GM23338 (cell line): ENCODE data around the gene ART1. TPM values are rescaled to one million over a fixed set of nuclear protein-coding genes. Genes with fewer than 3 reads are reported as not detected.

Experiments
- ATAC-seq: fragments of 200-7000 bp; cut with Tn5 transposase; 3 replicates; pipeline ENCODE4 v1.9.1; 2020
- DNase-seq: peaks from one replicate; pipeline ENCODE4 v3.0.0-alpha.2; 2015; ENCODE audit warnings: low spot score
- H2AFZ ChIP-seq: fragments of 200-600 bp; sonication (generic); 2 replicates; pipeline ENCODE4 v1.8.0; 2016; ENCODE audit warnings: antibody characterized with exemption, mild to moderate bottlenecking, moderate library complexity
- H3F3A ChIP-seq: fragments of 200-600 bp; sonication (generic); replicated peaks from 2 replicates; pipeline ENCODE4 v1.8.0; 2017; ENCODE audit warnings: antibody characterized with exemption, mixed run types, low read depth
- H3K27ac ChIP-seq: fragments of 200-600 bp; sonication (generic); 2 replicates; pipeline ENCODE4 v1.6.1; 2016; ENCODE audit warnings: low read depth
- H3K27me3 ChIP-seq: fragments of 200-600 bp; sonication (generic); 2 replicates; pipeline ENCODE4 v1.8.0; 2016; ENCODE audit warnings: mild to moderate bottlenecking, mixed run types, moderate library complexity; ENCODE audit not compliant: insufficient read depth
- H3K36me3 ChIP-seq: fragments of 200-600 bp; sonication (generic); 2 replicates; pipeline ENCODE4 v1.8.0; 2016; ENCODE audit warnings: mild to moderate bottlenecking; ENCODE audit not compliant: insufficient read depth
- H3K4me1 ChIP-seq: fragments of 200-600 bp; sonication (generic); 2 replicates; pipeline ENCODE4 v1.8.0; 2016; ENCODE audit warnings: mild to moderate bottlenecking, moderate library complexity; ENCODE audit not compliant: insufficient read depth
- H3K4me2 ChIP-seq: fragments of 200-600 bp; sonication (generic); 2 replicates; pipeline ENCODE4 v1.7.1; 2017; ENCODE audit warnings: mixed run types
- H3K4me3 ChIP-seq: fragments of 200-600 bp; sonication (generic); 2 replicates; pipeline ENCODE4 v1.6.1; 2016; ENCODE audit warnings: mixed run types
- H3K79me2 ChIP-seq: fragments of 200-600 bp; sonication (generic); replicated peaks from 2 replicates; pipeline ENCODE4 v1.8.0; 2017; ENCODE audit warnings: mild to moderate bottlenecking; ENCODE audit not compliant: insufficient read depth
- H3K9me2 ChIP-seq: fragments of 200-600 bp; sonication (generic); 2 replicates; pipeline ENCODE4 v1.8.0; 2017; ENCODE audit not compliant: insufficient read depth
- H4K20me1 ChIP-seq: fragments of 200-600 bp; sonication (generic); replicated peaks from 2 replicates; pipeline ENCODE4 v1.8.0; 2017; ENCODE audit warnings: mild to moderate bottlenecking; ENCODE audit not compliant: insufficient read depth
- H3K27ac Mint-ChIP-seq: 2 replicates; pipeline ENCODE4 v1.8.0; 2020; ENCODE audit warnings: inconsistent platforms, mild to moderate bottlenecking, moderate library complexity, mixed read lengths
- H3K27me3 Mint-ChIP-seq: 3 replicates; pipeline ENCODE4 v1.8.0; 2022; ENCODE audit warnings: low read depth, mild to moderate bottlenecking, moderate library complexity, mixed read lengths, inconsistent platforms; ENCODE audit not compliant: insufficient read depth, poor library complexity
- H3K36me3 Mint-ChIP-seq: 3 replicates; pipeline ENCODE4 v1.8.0; 2021; ENCODE audit warnings: low read depth, mild to moderate bottlenecking, inconsistent platforms, moderate library complexity, mixed read lengths
- H3K4me1 Mint-ChIP-seq: 3 replicates; pipeline ENCODE4 v1.8.0; 2020; ENCODE audit warnings: mild to moderate bottlenecking, inconsistent platforms, mixed read lengths
- H3K4me3 Mint-ChIP-seq: 3 replicates; pipeline ENCODE4 v1.8.0; 2021; ENCODE audit warnings: moderate library complexity, mild to moderate bottlenecking, inconsistent platforms, mixed read lengths
- H3K9me3 Mint-ChIP-seq: 3 replicates; pipeline ENCODE4 v1.8.0; 2020; ENCODE audit warnings: moderate library complexity, mild to moderate bottlenecking, inconsistent platforms, mixed read lengths
- ETS1 ChIP-seq: IDR thresholded peaks from 2 replicates; pipeline ENCODE4 v1.6.1; 2016; ENCODE audit warnings: antibody characterized with exemption
- EZH2 ChIP-seq: fragments of 200-600 bp; sonication (generic); IDR thresholded peaks from one replicate; pipeline ENCODE4 v1.8.0; 2017; ENCODE audit warnings: antibody characterized with exemption, mild to moderate bottlenecking, low read depth; ENCODE audit not compliant: unreplicated experiment
- EZH2phosphoT487 ChIP-seq: fragments of 200-600 bp; sonication (generic); IDR thresholded peaks from one replicate; pipeline ENCODE4 v1.8.1; 2018; ENCODE audit warnings: antibody characterized with exemption; ENCODE audit not compliant: unreplicated experiment
- JUNB ChIP-seq: IDR thresholded peaks from one replicate; pipeline ENCODE4 v1.6.1; 2016; ENCODE audit warnings: antibody characterized with exemption; ENCODE audit not compliant: unreplicated experiment
- NANOG ChIP-seq: IDR thresholded peaks from 2 replicates; pipeline ENCODE4 v1.6.1; 2016; ENCODE audit warnings: antibody characterized with exemption, borderline replicate concordance
- POLR2AphosphoS5 ChIP-seq: IDR thresholded peaks from 2 replicates; pipeline ENCODE4 v1.6.1; 2016; ENCODE audit warnings: antibody characterized with exemption, low read depth
- STAT1 ChIP-seq: IDR thresholded peaks from one replicate; pipeline ENCODE4 v1.6.1; 2016; ENCODE audit warnings: antibody characterized with exemption; ENCODE audit not compliant: unreplicated experiment
- ZNF114 ChIP-seq: fragments of 250-450 bp; sonication (Bioruptor Pico); IDR thresholded peaks from 2 replicates; pipeline ENCODE4 v1.5.0; 2020; ENCODE audit warnings: mild to moderate bottlenecking, moderate library complexity
- ZNF331 ChIP-seq: fragments of 250-450 bp; sonication (Bioruptor Pico); IDR thresholded peaks from 2 replicates; pipeline ENCODE4 v1.5.0; 2020; ENCODE audit warnings: low read depth, mild to moderate bottlenecking, moderate library complexity
- ZNF462 ChIP-seq: fragments of 250-450 bp; sonication (Bioruptor Pico); IDR thresholded peaks from 2 replicates; pipeline ENCODE4 v1.5.0; 2020; ENCODE audit warnings: mild to moderate bottlenecking, moderate library complexity
- polyA plus RNA-seq: library from polyadenylated mRNA; unstranded; fragments of >200 nt; fragmentation: Nextera tagmentation; extraction: Ambion mirVana; gene quantifications from 2 replicates; pipeline ENCODE4 v1.2.1, GENCODE V29; 2016
- total RNA-seq: library from RNA; depleted of rRNA; stranded (reverse); fragments of >200 nt; shearing (Covaris generic); gene quantifications from 2 replicates; pipeline ENCODE4 v1.2.3, GENCODE V29; 2014
- TF ChIP-seq, protein P1 (sequence below), 2 experiments: fragments of 200-600 bp in 1 of 2; sonication (generic) in 1 of 2; conservative IDR thresholded peaks; 2 replicates each; pipeline versions ENCODE4 v1.5.1 to v1.6.1; 2016 to 2017; ENCODE audit warnings: antibody characterized with exemption in 2 of 2, low read depth in 2 of 2, mild to moderate bottlenecking in 2 of 2, moderate library complexity in 1 of 2

The ART1 gene
- total and polyA plus RNA-seq, 2 experiments from 2014 or later, result not detected

- no peak overlapping the region for H3K4me3 ChIP-seq
- no peak for ATAC-seq
- no peak overlapping the region for H3K4me2 ChIP-seq
- H3K9me2 ChIP-seq, result no peaks in the 10 kb centered on the region
- Mint-ChIP-seq H3K9me3 (no peaks in the 10 kb centered on the region), H3K4me3 (no peak overlapping the region), H3K27ac (no peak overlapping the region), H3K4me1 (no peaks in the 10 kb centered on the region), H3K36me3 (peaks cover 73% of the 10 kb centered on the region), H3K27me3 (peaks cover 2% of the 10 kb centered on the region)
- H3K27ac ChIP-seq, result no peak overlapping the region
- H3K4me1 ChIP-seq, result no peaks in the 10 kb centered on the region
- DNase-seq, result no peak
- 0 out of 2 replicates have a peak, but pooled peaks cover 4% of the 10 kb centered on the region for H3F3A ChIP-seq
- H3K79me2 ChIP-seq, result no peaks in the 10 kb centered on the region
- peaks cover 18% of the 10 kb centered on the region; the same call in 1 of the 2 replicates for H4K20me1 ChIP-seq
- no peak overlapping the region for H2AFZ ChIP-seq
- peaks cover 73% of the 10 kb centered on the region for H3K36me3 ChIP-seq
- no peaks in the 10 kb centered on the region for H3K27me3 ChIP-seq
- TF ChIP-seq EZH2, result no peak
- no peak for TF ChIP-seq ZNF114 (CRISPR knock-in tag)
- TF ChIP-seq, protein P1, sequence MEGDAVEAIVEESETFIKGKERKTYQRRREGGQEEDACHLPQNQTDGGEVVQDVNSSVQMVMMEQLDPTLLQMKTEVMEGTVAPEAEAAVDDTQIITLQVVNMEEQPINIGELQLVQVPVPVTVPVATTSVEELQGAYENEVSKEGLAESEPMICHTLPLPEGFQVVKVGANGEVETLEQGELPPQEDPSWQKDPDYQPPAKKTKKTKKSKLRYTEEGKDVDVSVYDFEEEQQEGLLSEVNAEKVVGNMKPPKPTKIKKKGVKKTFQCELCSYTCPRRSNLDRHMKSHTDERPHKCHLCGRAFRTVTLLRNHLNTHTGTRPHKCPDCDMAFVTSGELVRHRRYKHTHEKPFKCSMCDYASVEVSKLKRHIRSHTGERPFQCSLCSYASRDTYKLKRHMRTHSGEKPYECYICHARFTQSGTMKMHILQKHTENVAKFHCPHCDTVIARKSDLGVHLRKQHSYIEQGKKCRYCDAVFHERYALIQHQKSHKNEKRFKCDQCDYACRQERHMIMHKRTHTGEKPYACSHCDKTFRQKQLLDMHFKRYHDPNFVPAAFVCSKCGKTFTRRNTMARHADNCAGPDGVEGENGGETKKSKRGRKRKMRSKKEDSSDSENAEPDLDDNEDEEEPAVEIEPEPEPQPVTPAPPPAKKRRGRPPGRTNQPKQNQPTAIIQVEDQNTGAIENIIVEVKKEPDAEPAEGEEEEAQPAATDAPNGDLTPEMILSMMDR (conservative IDR thresholded peaks at IDR 0.05; ENCODE audit: low read depth in 2 of 2), result no peak
- no peak for TF ChIP-seq NANOG
- no peak for TF ChIP-seq EZH2phosphoT487
- no peak for TF ChIP-seq POLR2AphosphoS5
- no peak for TF ChIP-seq ETS1
- no peak for TF ChIP-seq STAT1
- no peak for TF ChIP-seq JUNB
- TF ChIP-seq ZNF462, result no peak
- TF ChIP-seq ZNF331 (CRISPR knock-in tag), result no peak
Measured at GRCh38 chr11:3685923-3686322, 41.0 kb downstream of the ART1 start.
